ENCODE data around the gene GTF3A. TPM values are rescaled to one million over a fixed set of nuclear protein-coding genes. Genes with fewer than 3 reads are reported as not detected.

GTF3A gene
- total and polyA plus RNA-seq, 9 of the 15 experiments (the other 6 are each of a cell fraction or from before 2014, with no cell fraction given) = 47.5 to 303 (median 174) TPM

DNA sequence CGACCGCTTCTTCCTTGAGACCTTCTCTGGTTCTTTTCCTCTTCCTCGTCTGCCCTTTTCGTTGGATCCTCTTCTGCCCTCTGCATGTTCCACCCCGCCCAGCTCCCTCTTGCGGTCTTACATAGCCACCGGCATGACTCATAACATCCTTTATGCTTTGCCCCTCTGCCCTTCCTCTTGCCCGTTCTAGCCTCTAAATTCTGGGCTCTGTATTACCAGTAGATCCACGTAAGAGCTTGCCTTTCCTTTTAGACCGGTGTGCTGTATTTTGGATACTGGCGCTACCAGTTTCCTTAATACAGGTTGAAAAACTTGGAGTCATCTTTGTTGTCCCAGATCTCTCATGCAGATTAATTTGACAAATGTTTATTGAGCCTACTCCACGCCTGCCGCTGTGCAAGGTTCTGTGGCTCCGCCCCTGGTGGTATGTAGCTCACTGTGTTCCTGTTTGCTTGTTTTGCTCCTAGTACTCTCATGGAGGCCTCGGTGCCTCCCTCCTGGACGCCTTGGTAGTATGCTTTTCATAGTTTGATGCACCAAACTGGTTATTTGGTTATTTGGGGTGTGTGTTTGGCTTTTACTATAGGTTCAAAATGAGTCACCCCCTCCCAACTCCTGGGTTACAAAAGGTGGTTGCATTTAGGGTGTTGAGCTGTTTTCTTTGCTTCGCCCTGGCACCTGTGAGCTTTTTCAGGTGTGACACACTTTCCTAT, 1.7 kb downstream of the GTF3A start (continued):
- no peak for TF ChIP-seq FOXP4 (CRISPR knock-in tag; IDR thresholded peaks at IDR 0.05; ENCODE audit: borderline replicate concordance)
- TF ChIP-seq ETV6 (IDR thresholded peaks at IDR 0.05; ENCODE audit: borderline replicate concordance in 1 of 2, low read depth in 2 of 2, low read length in 1 of 2) = 0 out of 4 replicates have a peak, but pooled peaks of 1 of the 2 experiments have one; percentile 62
- TF ChIP-seq ETV6 (CRISPR knock-in tag; IDR thresholded peaks at IDR 0.05; ENCODE audit: borderline replicate concordance) = no peak
- no peak for TF ChIP-seq NR2C1 (IDR thresholded peaks at IDR 0.05)
- TF ChIP-seq NR2C1 (tag; IDR thresholded peaks at IDR 0.05) = no peak
- TF ChIP-seq, protein P1, sequence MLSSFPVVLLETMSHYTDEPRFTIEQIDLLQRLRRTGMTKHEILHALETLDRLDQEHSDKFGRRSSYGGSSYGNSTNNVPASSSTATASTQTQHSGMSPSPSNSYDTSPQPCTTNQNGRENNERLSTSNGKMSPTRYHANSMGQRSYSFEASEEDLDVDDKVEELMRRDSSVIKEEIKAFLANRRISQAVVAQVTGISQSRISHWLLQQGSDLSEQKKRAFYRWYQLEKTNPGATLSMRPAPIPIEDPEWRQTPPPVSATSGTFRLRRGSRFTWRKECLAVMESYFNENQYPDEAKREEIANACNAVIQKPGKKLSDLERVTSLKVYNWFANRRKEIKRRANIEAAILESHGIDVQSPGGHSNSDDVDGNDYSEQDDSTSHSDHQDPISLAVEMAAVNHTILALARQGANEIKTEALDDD (IDR thresholded peaks at IDR 0.05) = no peak
- TF ChIP-seq, protein P2, sequence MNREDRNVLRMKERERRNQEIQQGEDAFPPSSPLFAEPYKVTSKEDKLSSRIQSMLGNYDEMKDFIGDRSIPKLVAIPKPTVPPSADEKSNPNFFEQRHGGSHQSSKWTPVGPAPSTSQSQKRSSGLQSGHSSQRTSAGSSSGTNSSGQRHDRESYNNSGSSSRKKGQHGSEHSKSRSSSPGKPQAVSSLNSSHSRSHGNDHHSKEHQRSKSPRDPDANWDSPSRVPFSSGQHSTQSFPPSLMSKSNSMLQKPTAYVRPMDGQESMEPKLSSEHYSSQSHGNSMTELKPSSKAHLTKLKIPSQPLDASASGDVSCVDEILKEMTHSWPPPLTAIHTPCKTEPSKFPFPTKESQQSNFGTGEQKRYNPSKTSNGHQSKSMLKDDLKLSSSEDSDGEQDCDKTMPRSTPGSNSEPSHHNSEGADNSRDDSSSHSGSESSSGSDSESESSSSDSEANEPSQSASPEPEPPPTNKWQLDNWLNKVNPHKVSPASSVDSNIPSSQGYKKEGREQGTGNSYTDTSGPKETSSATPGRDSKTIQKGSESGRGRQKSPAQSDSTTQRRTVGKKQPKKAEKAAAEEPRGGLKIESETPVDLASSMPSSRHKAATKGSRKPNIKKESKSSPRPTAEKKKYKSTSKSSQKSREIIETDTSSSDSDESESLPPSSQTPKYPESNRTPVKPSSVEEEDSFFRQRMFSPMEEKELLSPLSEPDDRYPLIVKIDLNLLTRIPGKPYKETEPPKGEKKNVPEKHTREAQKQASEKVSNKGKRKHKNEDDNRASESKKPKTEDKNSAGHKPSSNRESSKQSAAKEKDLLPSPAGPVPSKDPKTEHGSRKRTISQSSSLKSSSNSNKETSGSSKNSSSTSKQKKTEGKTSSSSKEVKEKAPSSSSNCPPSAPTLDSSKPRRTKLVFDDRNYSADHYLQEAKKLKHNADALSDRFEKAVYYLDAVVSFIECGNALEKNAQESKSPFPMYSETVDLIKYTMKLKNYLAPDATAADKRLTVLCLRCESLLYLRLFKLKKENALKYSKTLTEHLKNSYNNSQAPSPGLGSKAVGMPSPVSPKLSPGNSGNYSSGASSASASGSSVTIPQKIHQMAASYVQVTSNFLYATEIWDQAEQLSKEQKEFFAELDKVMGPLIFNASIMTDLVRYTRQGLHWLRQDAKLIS (CRISPR knock-in tag; IDR thresholded peaks at IDR 0.05) = no peak
- TF ChIP-seq, protein P3, sequence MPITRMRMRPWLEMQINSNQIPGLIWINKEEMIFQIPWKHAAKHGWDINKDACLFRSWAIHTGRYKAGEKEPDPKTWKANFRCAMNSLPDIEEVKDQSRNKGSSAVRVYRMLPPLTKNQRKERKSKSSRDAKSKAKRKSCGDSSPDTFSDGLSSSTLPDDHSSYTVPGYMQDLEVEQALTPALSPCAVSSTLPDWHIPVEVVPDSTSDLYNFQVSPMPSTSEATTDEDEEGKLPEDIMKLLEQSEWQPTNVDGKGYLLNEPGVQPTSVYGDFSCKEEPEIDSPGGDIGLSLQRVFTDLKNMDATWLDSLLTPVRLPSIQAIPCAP (CRISPR knock-in tag; IDR thresholded peaks at IDR 0.05; ENCODE audit: borderline replicate concordance) = no peak
- no peak for TF ChIP-seq SNIP1 (IDR thresholded peaks at IDR 0.05; ENCODE audit: low read depth)
- TF ChIP-seq ZNF609 (CRISPR knock-in tag; IDR thresholded peaks at IDR 0.05; ENCODE audit: borderline replicate concordance) = no peak
- no peak for TF ChIP-seq RBM14 (IDR thresholded peaks at IDR 0.05; ENCODE audit: borderline replicate concordance, insufficient read depth, low read depth, low read length)
- TF ChIP-seq STAT5A (IDR thresholded peaks at IDR 0.05; ENCODE audit: borderline replicate concordance, low read length) = no peak

All from K562 (cell line).